Fibroblast of lung (primary cell): ENCODE data around the gene ATG5. TPM values are rescaled to one million over a fixed set of nuclear protein-coding genes. Genes with fewer than 3 reads are reported as not detected.

Source experiments
- DNase-seq, 2 donors: peaks; one replicate each; pipeline versions ENCODE4 v3.0.0 to v3.0.0-alpha.2; 2010; ENCODE audit warnings: low read depth in 2 of 2
- H2AFZ ChIP-seq: 2 replicates; pipeline ENCODE4 v1.5.1; 2012; ENCODE audit warnings: low read length, control low read depth, inconsistent platforms
- H3K27ac ChIP-seq: 2 replicates; pipeline ENCODE4 v1.5.1; 2011; ENCODE audit warnings: low read length, control low read depth; ENCODE audit not compliant: insufficient read depth
- H3K27me3 ChIP-seq: 2 replicates; pipeline ENCODE4 v1.5.1; 2011; ENCODE audit warnings: mild to moderate bottlenecking, low read length; ENCODE audit not compliant: control insufficient read depth, insufficient read depth
- H3K36me3 ChIP-seq: 2 replicates; pipeline ENCODE4 v1.5.1; 2011; ENCODE audit warnings: low read length; ENCODE audit not compliant: control insufficient read depth, insufficient read depth
- H3K4me1 ChIP-seq: 2 replicates; pipeline ENCODE4 v1.5.1; 2011; ENCODE audit warnings: low read length; ENCODE audit not compliant: control insufficient read depth, insufficient read depth; ENCODE audit errors: extremely low read depth
- H3K4me2 ChIP-seq: 2 replicates; pipeline ENCODE4 v1.5.1; 2011; ENCODE audit warnings: low read length, control low read depth; ENCODE audit not compliant: insufficient read depth; ENCODE audit errors: extremely low read depth
- H3K4me3 ChIP-seq, 4 experiments: fragments of 200-600 bp in 1 of 4; sonication (generic) in 1 of 4; replicated peaks in 1 of 4; 2 replicates each; pipeline ENCODE4 v1.5.1; 2011 to 2016; ENCODE audit warnings: low read length in 4 of 4, low read depth in 3 of 4, mild to moderate bottlenecking in 3 of 4, control low read depth in 2 of 4, inconsistent platforms in 1 of 4, mixed read lengths in 1 of 4; ENCODE audit not compliant: insufficient read depth in 1 of 4; ENCODE audit errors: control extremely low read depth in 1 of 4
- H3K79me2 ChIP-seq: 2 replicates; pipeline ENCODE4 v1.5.1; 2012; ENCODE audit warnings: mild to moderate bottlenecking, low read length, inconsistent platforms; ENCODE audit not compliant: control insufficient read depth, insufficient read depth
- H3K9ac ChIP-seq: 2 replicates; pipeline ENCODE4 v1.5.1; 2011; ENCODE audit warnings: mild to moderate bottlenecking, low read length, control low read depth; ENCODE audit not compliant: insufficient read depth
- H3K9me3 ChIP-seq: 2 replicates; pipeline ENCODE4 v1.5.1; 2012; ENCODE audit warnings: low read depth, low read length; ENCODE audit not compliant: control insufficient read depth, insufficient read depth
- H4K20me1 ChIP-seq: 2 replicates; pipeline ENCODE4 v1.5.1; 2011; ENCODE audit warnings: low read length; ENCODE audit not compliant: control insufficient read depth, insufficient read depth; ENCODE audit errors: extremely low read depth
- EZH2 ChIP-seq: IDR thresholded peaks from 2 replicates; pipeline ENCODE4 v1.5.1; 2012; ENCODE audit warnings: low read length, control low read depth, mild to moderate bottlenecking; ENCODE audit errors: missing control alignments
- polyA plus RNA-seq, 2 donors: library from polyadenylated mRNA; depleted of rRNA in 1 of 2; stranded (reverse) in 1 of 2; unstranded in 1 of 2; fragments of >200 nt; gene quantifications; 2 replicates each; pipeline ENCODE4 v1.2.1, GENCODE V29; 2011 to 2012; ENCODE audit warnings: missing spikeins in 1 of 2
- total RNA-seq: library from RNA; depleted of rRNA; stranded (reverse); fragments of >200 nt; gene quantifications from 2 replicates; pipeline ENCODE4 v1.2.1, GENCODE V29; 2014
- TF ChIP-seq, protein P1 (sequence below), 2 donors: IDR thresholded peaks in 1 of 2; conservative IDR thresholded peaks in 1 of 2; 1 replicate in 1 of 2; 2 replicates in 1 of 2; pipeline ENCODE4 v1.5.1; 2011 to 2012; ENCODE audit warnings: low read length in 2 of 2, control low read depth in 1 of 2, inconsistent platforms in 1 of 2, low read depth in 1 of 2, mild to moderate bottlenecking in 1 of 2

ATG5 gene
- total and polyA plus RNA-seq, 2 donors (not counting 1 experiment from before 2014, with no cell fraction given) = 38.6 to 64.7 TPM

DNA sequence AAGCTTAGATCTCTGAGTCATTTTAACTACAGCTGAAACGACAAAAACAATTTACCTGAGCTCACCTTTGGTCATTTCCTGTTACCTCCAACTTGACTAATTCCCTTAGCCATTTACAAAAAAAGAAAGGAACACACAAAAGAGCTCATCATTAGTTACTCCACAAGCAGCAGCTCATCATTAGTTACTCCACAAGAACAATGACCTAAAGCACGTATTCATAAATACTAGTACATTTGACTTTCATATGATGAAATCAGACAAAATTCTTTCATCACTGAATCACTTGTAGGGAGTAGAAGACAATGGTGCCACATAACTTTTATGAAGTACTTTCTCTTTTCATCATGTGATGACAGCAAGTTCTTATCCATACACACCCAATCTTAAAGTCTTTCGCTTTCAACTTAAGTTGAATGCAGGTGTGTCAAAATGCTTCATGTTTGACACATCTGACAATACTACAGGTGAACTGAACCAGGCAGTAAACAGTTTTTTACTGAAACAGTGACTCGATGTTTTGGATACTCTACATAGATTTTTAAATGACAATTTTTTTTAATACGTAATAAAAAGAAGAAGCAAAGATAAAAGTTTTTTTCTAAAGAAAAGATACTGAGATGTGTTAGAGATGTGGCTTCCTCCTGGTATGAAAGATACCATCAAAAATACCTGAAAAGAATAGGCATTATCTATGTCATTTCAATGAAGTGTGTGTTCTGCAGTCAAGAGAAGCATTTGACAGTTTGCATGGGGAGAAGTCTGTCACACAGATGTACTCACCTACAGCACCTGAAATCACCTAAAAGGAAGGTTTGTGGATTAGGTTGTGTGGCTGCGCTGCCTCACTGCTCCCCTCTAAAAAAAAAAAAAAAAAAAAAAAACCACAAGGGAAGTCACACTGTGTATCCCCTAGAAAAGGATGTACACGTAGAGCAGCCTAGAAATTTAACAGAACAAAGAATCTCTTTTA is 130.3 kb downstream of the ATG5 start:
- Histone ChIP-seq H3K9ac (no peak overlapping the region), H3K4me1 (peaks cover 6% of the 10 kb centered on the region), H3K36me3 (no peaks in the 10 kb centered on the region), H3K79me2 (no peaks in the 10 kb centered on the region), H2AFZ (no peak overlapping the region), H3K4me2 (no peak overlapping the region), H3K4me3 (no peak overlapping the region), H3K27ac (no peak overlapping the region), H4K20me1 (no peaks in the 10 kb centered on the region), H3K9me3 (no peaks in the 10 kb centered on the region), H3K27me3 (no peaks in the 10 kb centered on the region)
- peak; percentile 74 to 77 for DNase-seq
- no peak for TF ChIP-seq EZH2
- TF ChIP-seq, protein P1, sequence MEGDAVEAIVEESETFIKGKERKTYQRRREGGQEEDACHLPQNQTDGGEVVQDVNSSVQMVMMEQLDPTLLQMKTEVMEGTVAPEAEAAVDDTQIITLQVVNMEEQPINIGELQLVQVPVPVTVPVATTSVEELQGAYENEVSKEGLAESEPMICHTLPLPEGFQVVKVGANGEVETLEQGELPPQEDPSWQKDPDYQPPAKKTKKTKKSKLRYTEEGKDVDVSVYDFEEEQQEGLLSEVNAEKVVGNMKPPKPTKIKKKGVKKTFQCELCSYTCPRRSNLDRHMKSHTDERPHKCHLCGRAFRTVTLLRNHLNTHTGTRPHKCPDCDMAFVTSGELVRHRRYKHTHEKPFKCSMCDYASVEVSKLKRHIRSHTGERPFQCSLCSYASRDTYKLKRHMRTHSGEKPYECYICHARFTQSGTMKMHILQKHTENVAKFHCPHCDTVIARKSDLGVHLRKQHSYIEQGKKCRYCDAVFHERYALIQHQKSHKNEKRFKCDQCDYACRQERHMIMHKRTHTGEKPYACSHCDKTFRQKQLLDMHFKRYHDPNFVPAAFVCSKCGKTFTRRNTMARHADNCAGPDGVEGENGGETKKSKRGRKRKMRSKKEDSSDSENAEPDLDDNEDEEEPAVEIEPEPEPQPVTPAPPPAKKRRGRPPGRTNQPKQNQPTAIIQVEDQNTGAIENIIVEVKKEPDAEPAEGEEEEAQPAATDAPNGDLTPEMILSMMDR (conservative IDR thresholded peaks at IDR 0.05 in 1 of 2, IDR thresholded peaks at IDR 0.05 in 1 of 2; ENCODE audit: low read depth in 1 of 2, low read length in 2 of 2) = no peak

DNA sequence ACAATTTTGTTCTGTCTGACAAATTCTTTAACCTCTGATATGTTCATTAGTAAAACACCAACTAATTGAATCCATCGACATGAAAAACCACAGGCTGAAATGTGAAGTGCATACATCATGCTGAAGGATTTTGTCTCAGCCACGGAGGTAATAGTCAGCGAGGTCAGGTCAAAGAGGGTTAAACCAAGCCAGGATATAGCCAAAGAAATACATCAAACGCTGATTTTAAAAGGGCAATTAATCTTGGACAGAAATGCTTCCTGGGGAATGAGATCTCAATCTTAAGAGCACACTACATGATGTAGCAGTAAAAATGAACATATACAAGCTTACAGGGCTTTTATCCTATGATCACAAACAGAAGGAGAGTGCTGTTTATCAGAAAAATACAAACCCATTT is 132.7 kb downstream of the ATG5 start:
- Histone ChIP-seq H3K4me3 (no peak overlapping the region), H3K9me3 (no peaks in the 10 kb centered on the region), H3K4me2 (peak overlapping the region; percentile 37), H2AFZ (no peak overlapping the region), H3K79me2 (no peaks in the 10 kb centered on the region), H3K27ac (no peak overlapping the region), H3K9ac (no peak overlapping the region), H3K4me1 (peaks cover 6% of the 10 kb centered on the region), H3K27me3 (no peaks in the 10 kb centered on the region), H3K36me3 (no peaks in the 10 kb centered on the region), H4K20me1 (no peaks in the 10 kb centered on the region)
- TF ChIP-seq EZH2 = no peak
- TF ChIP-seq, protein P1 (conservative IDR thresholded peaks at IDR 0.05 in 1 of 2, IDR thresholded peaks at IDR 0.05 in 1 of 2; ENCODE audit: low read depth in 1 of 2, low read length in 2 of 2) = no peak
- DNase-seq = peak in 1 of 2 donors; percentile 91

DNA sequence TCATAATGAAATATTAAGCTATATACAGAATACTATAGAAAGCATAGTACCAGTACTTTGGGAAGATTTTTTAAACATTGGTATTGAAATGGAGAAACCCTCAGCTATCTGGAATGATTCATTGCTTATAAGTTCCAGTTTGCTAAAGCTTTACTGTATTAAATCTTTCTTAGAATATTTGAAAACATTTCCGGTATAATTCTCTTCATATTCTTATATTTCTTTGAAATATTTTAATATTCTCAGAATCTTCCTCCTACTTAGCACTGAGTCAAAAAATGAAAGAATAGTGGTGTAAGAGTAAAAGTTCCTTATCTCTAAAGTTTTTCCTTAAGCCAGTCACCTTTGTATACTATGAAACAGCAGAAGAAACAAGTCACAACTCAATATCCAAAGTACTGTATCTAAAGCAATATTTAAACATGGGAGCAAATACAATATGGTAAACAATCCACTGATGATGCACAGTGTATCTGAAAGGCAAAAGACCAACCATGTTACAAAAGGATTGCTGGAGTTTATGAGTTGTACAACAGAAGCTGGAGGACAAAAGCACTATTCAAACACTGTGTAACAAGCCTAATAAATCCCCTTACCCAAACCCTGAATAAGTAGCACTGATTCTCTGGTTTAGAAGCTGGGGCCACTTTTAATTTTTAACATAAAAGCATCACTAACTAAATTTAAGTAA is 137.3 kb downstream of the ATG5 start:
- no peak for DNase-seq
- Histone ChIP-seq H2AFZ (no peak overlapping the region), H3K27ac (no peak overlapping the region), H3K9me3 (no peaks in the 10 kb centered on the region), H3K27me3 (no peaks in the 10 kb centered on the region), H3K4me3 (no peak overlapping the region), H3K9ac (no peak overlapping the region), H3K4me2 (no peak overlapping the region), H3K79me2 (no peaks in the 10 kb centered on the region), H4K20me1 (no peaks in the 10 kb centered on the region), H3K4me1 (peaks cover 4% of the 10 kb centered on the region), H3K36me3 (no peaks in the 10 kb centered on the region)
- TF ChIP-seq, protein P1 (conservative IDR thresholded peaks at IDR 0.05 in 1 of 2, IDR thresholded peaks at IDR 0.05 in 1 of 2; ENCODE audit: low read depth in 1 of 2, low read length in 2 of 2) = no peak
- no peak for TF ChIP-seq EZH2
